Endothelial cell of umbilical vein (primary cell): Measurements from ENCODE around the gene TESK1. TPM values are rescaled to one million over a fixed set of nuclear protein-coding genes. Genes with fewer than 3 reads are reported as not detected.

Experiments used
- BruUV-seq: library from RNA; stranded (reverse); fragments of 400-500 nt; replicated peaks from 2 replicates; lab custom pipeline; 2021; lab: Mats Ljungman, UMichigan
- CTCF ChIA-PET: fragments of 300-600, 350-600 bp; sonication (Branson Sonifier 250); formaldehyde crosslinking; loops from one replicate; lab custom pipeline; 2021; ENCODE audit warnings: antibody characterized with exemption, inconsistent platforms; lab: Charles Lee
- POLR2A ChIA-PET: fragments of 300-600, 350-600 bp; sonication (Branson Sonifier 250); formaldehyde crosslinking; loops from one replicate; lab custom pipeline; 2021; ENCODE audit warnings: antibody characterized with exemption, inconsistent platforms; lab: Charles Lee
- DNase-seq: peaks from one replicate; pipeline ENCODE4 v3.0.0-alpha.2; 2011; ENCODE audit warnings: low read depth, low spot score
- FAIRE-seq: peaks from 2 replicates; lab custom pipeline; 2011; peaks lifted over from hg19 to GRCh38; lab: Jason Lieb, UNC
- H2AFZ ChIP-seq: 2 replicates; pipeline ENCODE4 v1.6.0; 2012; ENCODE audit warnings: low read depth, low read length, control low read depth, inconsistent platforms
- H3K27ac ChIP-seq: 2 replicates; pipeline ENCODE4 v1.5.1; 2011; ENCODE audit warnings: low read depth, mild to moderate bottlenecking, control low read depth, low read length, moderate library complexity; ENCODE audit not compliant: insufficient read depth
- H3K27me3 ChIP-seq, 2 experiments: 2 replicates each; pipeline versions ENCODE4 v1.6.0 to v1.6.1; 2011; ENCODE audit warnings: low read length in 2 of 2, mixed read lengths in 1 of 2; ENCODE audit not compliant: control insufficient read depth in 2 of 2, insufficient read depth in 2 of 2
- H3K36me3 ChIP-seq, 2 experiments: 2 replicates in 1 of 2; 3 replicates in 1 of 2; pipeline ENCODE4 v1.5.1; 2011; ENCODE audit warnings: low read length in 2 of 2, mild to moderate bottlenecking in 1 of 2, moderate library complexity in 1 of 2; ENCODE audit not compliant: control insufficient read depth in 2 of 2, insufficient read depth in 2 of 2; ENCODE audit errors: extremely low read depth in 1 of 2
- H3K4me1 ChIP-seq: 3 replicates; pipeline ENCODE4 v1.5.1; 2011; ENCODE audit warnings: mild to moderate bottlenecking, low read length; ENCODE audit not compliant: control insufficient read depth, insufficient read depth; ENCODE audit errors: extremely low read depth
- H3K4me2 ChIP-seq: 2 replicates; pipeline ENCODE4 v1.6.1; 2011; ENCODE audit warnings: low read length, control low read depth, mixed read lengths; ENCODE audit not compliant: insufficient read depth
- H3K4me3 ChIP-seq, 3 experiments: fragments of 200-600 bp in 1 of 3; sonication (generic), shearing (Covaris generic) in 1 of 3; replicated peaks in 1 of 3; 2 replicates each; pipeline ENCODE4 v1.5.1; 2011 to 2016; ENCODE audit warnings: control low read depth in 3 of 3, low read length in 3 of 3, mild to moderate bottlenecking in 2 of 3, inconsistent platforms in 1 of 3, low read depth in 1 of 3, moderate library complexity in 1 of 3; ENCODE audit not compliant: insufficient read depth in 1 of 3
- H3K79me2 ChIP-seq: 2 replicates; pipeline ENCODE4 v1.6.0; 2012; ENCODE audit warnings: low read length, inconsistent platforms; ENCODE audit not compliant: control insufficient read depth, insufficient read depth
- H3K9ac ChIP-seq: replicated peaks from 2 replicates; pipeline ENCODE3; 2011; ENCODE audit warnings: low read length, control low read depth; ENCODE audit not compliant: insufficient read depth; ENCODE audit errors: extremely low read depth
- H3K9me1 ChIP-seq: replicated peaks from 3 replicates; pipeline ENCODE4 v1.6.0; 2011; ENCODE audit warnings: mild to moderate bottlenecking, low read length; ENCODE audit not compliant: control insufficient read depth, insufficient read depth; ENCODE audit errors: extremely low read depth
- H3K9me3 ChIP-seq: replicated peaks from 2 replicates; pipeline ENCODE4 v1.5.1; 2012; ENCODE audit warnings: low read length, inconsistent platforms; ENCODE audit not compliant: control insufficient read depth, insufficient read depth
- H4K20me1 ChIP-seq: replicated peaks from 2 replicates; pipeline ENCODE3; 2011; ENCODE audit warnings: mild to moderate bottlenecking, low read length; ENCODE audit not compliant: control insufficient read depth, insufficient read depth; ENCODE audit errors: extremely low read depth
- CTCF ChIP-seq, 2 donors: IDR thresholded peaks; 1 replicate in 1 of 2; 2 replicates in 1 of 2; pipeline ENCODE4 v1.5.1; 2011; ENCODE audit warnings: low read length in 2 of 2, mild to moderate bottlenecking in 2 of 2, moderate library complexity in 2 of 2, control low read depth in 1 of 2, inconsistent platforms in 1 of 2, low read depth in 1 of 2; ENCODE audit not compliant: insufficient read depth in 1 of 2; ENCODE audit errors: extremely low read depth in 1 of 2
- EZH2 ChIP-seq: IDR thresholded peaks from 2 replicates; pipeline ENCODE4 v1.6.1; 2012; ENCODE audit warnings: borderline replicate concordance, low read depth, mild to moderate bottlenecking, moderate library complexity, low read length, inconsistent platforms; ENCODE audit not compliant: severe bottlenecking
- FOS ChIP-seq: IDR thresholded peaks from 2 replicates; pipeline ENCODE4 v1.6.1; 2011; ENCODE audit warnings: mild to moderate bottlenecking, low read length, moderate library complexity, borderline replicate concordance; ENCODE audit not compliant: insufficient read depth
- GATA2 ChIP-seq: IDR thresholded peaks from 2 replicates; pipeline ENCODE4 v1.7.0; 2011; ENCODE audit warnings: low read depth, mild to moderate bottlenecking, moderate library complexity, mixed read lengths, low read length; ENCODE audit not compliant: insufficient read length, insufficient read depth
- JUN ChIP-seq: IDR thresholded peaks from 2 replicates; pipeline ENCODE4 v1.6.1; 2011; ENCODE audit warnings: borderline replicate concordance, low read depth; ENCODE audit not compliant: insufficient read length, insufficient read depth
- MYC ChIP-seq: IDR thresholded peaks from one replicate; pipeline ENCODE4 v1.6.1; 2011; ENCODE audit warnings: mild to moderate bottlenecking, low read depth, low read length
- POLR2A ChIP-seq: IDR thresholded peaks from 2 replicates; pipeline ENCODE4 v1.6.1; 2012; ENCODE audit warnings: low read depth, mild to moderate bottlenecking, control low read depth, low read length
- POLR2AphosphoS5 ChIP-seq: IDR thresholded peaks from 2 replicates; pipeline ENCODE4 v1.6.1; 2012; ENCODE audit warnings: low read depth, mild to moderate bottlenecking, control low read depth, low read length, moderate library complexity; ENCODE audit not compliant: insufficient read depth
- dilution Hi-C: fragments of 300-500 bp; cut with MboI; formaldehyde crosslinking; loops from one replicate; pipeline ENCODE4 v1.15.0; 2019; ENCODE audit warnings: low sequenced_read_pairs; ENCODE audit not compliant: extremely low pct_ligation_motif_present
- intact Hi-C: fragments of 100-400 bp; cut with micrococcal nuclease; formaldehyde crosslinking; loops from one replicate; pipeline ENCODE4 v1.10.0; 2022
- polyA plus RNA-seq, 4 experiments: library from polyadenylated mRNA; depleted of rRNA in 3 of 4; stranded (reverse) in 3 of 4; unstranded in 1 of 4; fragments of >200 nt; gene quantifications; 2 replicates each; pipeline versions ENCODE4 v1.2.1 to v1.2.3, GENCODE V29; 2011 to 2012; ENCODE audit warnings: missing spikeins in 1 of 4
- total RNA-seq: library from RNA; stranded (reverse); gene quantifications from 2 replicates; pipeline ENCODE4 v1.2.3, GENCODE V29; 2021
- TF ChIP-seq, protein P1 (sequence below): IDR thresholded peaks from 2 replicates; pipeline ENCODE4 v1.6.1; 2011; ENCODE audit not compliant: insufficient read depth, insufficient read length

Gene TESK1
- total and polyA plus RNA-seq, 2 donors (not counting 3 experiments of a cell fraction or from before 2014, with no cell fraction given) = 25.3 to 26.4 TPM

DNA sequence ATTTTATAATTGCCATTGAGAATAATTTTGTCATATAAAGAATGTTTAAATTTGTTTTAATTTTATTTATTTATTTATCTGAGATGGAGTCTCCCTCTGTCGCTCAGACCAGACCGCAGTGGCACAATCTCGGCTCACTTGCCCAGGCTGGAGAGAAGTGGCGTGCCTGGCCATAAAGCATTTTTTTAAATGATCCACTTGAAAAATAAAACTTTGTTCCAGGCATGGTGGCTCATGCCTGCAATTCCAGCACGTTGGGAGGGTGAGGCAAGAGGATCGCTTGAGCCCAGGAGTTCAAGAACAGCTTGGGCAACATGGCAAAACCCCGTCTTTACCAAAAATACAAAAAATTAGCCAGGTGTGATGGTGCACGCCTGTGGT, 47.8 kb downstream of the TESK1 start:
- FAIRE-seq (no peak), DNase-seq (no peak)
- BruUV-seq = no TSS peak
- H3K4me3 ChIP-seq = no peak overlapping the region
- no peak overlapping the region for H3K9ac ChIP-seq
- no peak overlapping the region for H3K4me2 ChIP-seq
- no peaks in the 10 kb centered on the region for H3K36me3 ChIP-seq
- peaks cover 0 to 2% of the 10 kb centered on the region in 2 experiments for H3K27me3 ChIP-seq
- H3K9me1 ChIP-seq = no peaks in the 10 kb centered on the region
- no peaks in the 10 kb centered on the region for H3K9me3 ChIP-seq
- H2AFZ ChIP-seq = no peak overlapping the region
- intact Hi-C loops (no loop called here), dilution Hi-C loops (no loop called here)
- POLR2A ChIA-PET = no interaction called here
- no peak for TF ChIP-seq POLR2AphosphoS5
- no peak for TF ChIP-seq JUN
- TF ChIP-seq CTCF (IDR thresholded peaks at IDR 0.05; ENCODE audit: extremely low read depth in 1 of 2, insufficient read depth in 1 of 2, low read depth in 1 of 2, low read length in 2 of 2) = no peak
- no peak for TF ChIP-seq EZH2
- no peak for TF ChIP-seq MYC
- no peak for TF ChIP-seq FOS
- TF ChIP-seq, protein P1, sequence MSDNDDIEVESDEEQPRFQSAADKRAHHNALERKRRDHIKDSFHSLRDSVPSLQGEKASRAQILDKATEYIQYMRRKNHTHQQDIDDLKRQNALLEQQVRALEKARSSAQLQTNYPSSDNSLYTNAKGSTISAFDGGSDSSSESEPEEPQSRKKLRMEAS = no peak
- TF ChIP-seq GATA2 = no peak
- no peak for TF ChIP-seq POLR2A
- no peaks in the 10 kb centered on the region for H4K20me1 ChIP-seq
- CTCF ChIA-PET = interaction anchor here (1.5 kb wide), 1 partner anchor 44 kb away, joined by 3 read pairs; no protein-coding TSS in a partner anchor
- H3K4me1 ChIP-seq = no peaks in the 10 kb centered on the region
- no peak overlapping the region for H3K27ac ChIP-seq
- H3K79me2 ChIP-seq = no peaks in the 10 kb centered on the region
